Gastroesophageal sphincter (tissue), 4 donors: ENCODE measurements around the gene SOCS3. TPM values are rescaled to one million over a fixed set of nuclear protein-coding genes. Genes with fewer than 3 reads are reported as not detected.
A peak's percentile ranks its signal among the peaks of the same experiment; 100 is the strongest.

Experiments used
- ATAC-seq: fragments of 150-250 bp; one replicate; pipeline ENCODE4 v1.9.1; 2016; ENCODE audit warnings: mild to moderate bottlenecking, moderate library complexity
- H3K27ac ChIP-seq, 4 donors: fragments of 200-600 bp; sonication (generic) in 3 of 4; 1 replicate in 3 of 4; 2 replicates in 1 of 4; pipeline ENCODE4 v1.5.1; 2016 to 2019
- H3K27me3 ChIP-seq: fragments of 200-600 bp; sonication (generic); one replicate; pipeline ENCODE4 v1.5.1; 2019
- H3K36me3 ChIP-seq, 2 donors: fragments of 200-600 bp; sonication (generic); one replicate each; pipeline ENCODE4 v1.5.1; 2019; ENCODE audit warnings: control low read depth in 1 of 2
- H3K4me1 ChIP-seq, 3 donors: fragments of 200-600 bp; sonication (generic); 1 replicate in 2 of 3; 2 replicates in 1 of 3; pipeline ENCODE4 v1.5.1; 2016 to 2019; ENCODE audit warnings: control low read depth in 2 of 3
- H3K4me3 ChIP-seq, 2 donors: fragments of 200-600 bp; sonication (generic); one replicate each; pipeline ENCODE4 v1.5.1; 2019; ENCODE audit warnings: mild to moderate bottlenecking in 1 of 2, moderate library complexity in 1 of 2
- H3K9me3 ChIP-seq, 3 donors: fragments of 200-600 bp; sonication (generic); one replicate each; pipeline ENCODE4 v1.5.1; 2017 to 2019; ENCODE audit warnings: control low read depth in 2 of 3
- CTCF ChIP-seq, 4 experiments: fragments of 200-600 bp in 2 of 4; fragments of 450-650 bp in 2 of 4; sonication (generic) in 1 of 4; IDR thresholded peaks; one replicate each; pipeline ENCODE4 v1.5.1; 2017 to 2019; ENCODE audit warnings: antibody characterized with exemption in 4 of 4, mild to moderate bottlenecking in 2 of 4, moderate library complexity in 2 of 4
- EP300 ChIP-seq: sonication (generic); formaldehyde crosslinking; IDR thresholded peaks from one replicate; pipeline ENCODE4 v1.6.1; 2017; ENCODE audit warnings: antibody characterized with exemption, mild to moderate bottlenecking
- POLR2A ChIP-seq, 2 donors: fragments of 450-650 bp; IDR thresholded peaks; one replicate each; pipeline ENCODE4 v1.6.1; 2017; ENCODE audit warnings: antibody characterized with exemption in 2 of 2, mild to moderate bottlenecking in 2 of 2, moderate library complexity in 1 of 2
- POLR2AphosphoS5 ChIP-seq: sonication (generic); formaldehyde crosslinking; IDR thresholded peaks from one replicate; pipeline ENCODE4 v1.6.1; 2017; ENCODE audit warnings: antibody characterized with exemption
- WGBS, 2 donors: methylation state at CpG; one replicate each; pipeline ENCODE4 v1.1.5; 2018; ENCODE audit warnings: low coverage in 1 of 2; 5-methylcytosine and 5-hydroxymethylcytosine counted together
- total RNA-seq, 4 donors: library from RNA; depleted of rRNA; stranded (reverse); fragments of >200 nt; gene quantifications; one replicate each; pipeline ENCODE4 v1.1.0, GENCODE V29; 2016

Gene SOCS3
- total RNA-seq, 4 donors from 2014 or later = 11.5 to 423 (median 38.2) TPM

- no peaks in the 10 kb centered on the region for H3K36me3 ChIP-seq
- H3K4me1 ChIP-seq = peaks cover 0 to 54% (median 39%) of the 10 kb centered on the region in 3 donors
- no peak for ATAC-seq
- no peak for TF ChIP-seq CTCF (IDR thresholded peaks at IDR 0.05)
- no peak for TF ChIP-seq EP300
- peak; percentile 36 for TF ChIP-seq POLR2AphosphoS5
- TF ChIP-seq POLR2A (IDR thresholded peaks at IDR 0.05) = no peak
- peak overlapping the region in 3 of 4 donors; percentile 84 to 91 (median 86) for H3K27ac ChIP-seq
- no peaks in the 10 kb centered on the region for H3K9me3 ChIP-seq
- H3K4me3 ChIP-seq = no peak overlapping the region
- no peaks in the 10 kb centered on the region for H3K27me3 ChIP-seq
- WGBS, 2 donors = 50 to 58% methylated on average over 6 to 19 of the region's 20 CpGs
Measured at GRCh38 chr17:78316867-78317789, 42.7 kb downstream of the SOCS3 start.

GRCh38 chr17:78316115-78316866 is 43.6 kb downstream of the SOCS3 start:
- peaks cover 0 to 52% (median 39%) of the 10 kb centered on the region in 3 donors for H3K4me1 ChIP-seq
- H3K27ac ChIP-seq = peak overlapping the region; percentile 10 to 91 (median 85)
- TF ChIP-seq CTCF (IDR thresholded peaks at IDR 0.05) = peak in 1 of 4 experiments; percentile 8
- no peak for TF ChIP-seq POLR2AphosphoS5
- no peak for ATAC-seq
- WGBS, 2 donors = 72% methylated on average over 4 of the region's 22 CpGs; no CpG with 5 or more reads in 1 of the 2 donors
- no peaks in the 10 kb centered on the region for H3K27me3 ChIP-seq
- no peaks in the 10 kb centered on the region for H3K36me3 ChIP-seq
- no peaks in the 10 kb centered on the region for H3K9me3 ChIP-seq
- H3K4me3 ChIP-seq = peak overlapping the region in 1 of 2 donors; percentile 18

- peak overlapping the region in 1 of 2 donors; percentile 18 for H3K4me3 ChIP-seq
- peak; percentile 78 for ATAC-seq
- WGBS, 2 donors = 3 to 17% methylated on average over 3 to 11 of the region's 12 CpGs
Measured at GRCh38 chr17:78315355-78316114, 44.3 kb downstream of the SOCS3 start.

GRCh38 chr17:78314683-78315354 is 45.1 kb downstream of the SOCS3 start:
- no peaks in the 10 kb centered on the region for H3K27me3 ChIP-seq
- H3K27ac ChIP-seq = peak overlapping the region; percentile 18 to 91 (median 85)
- no peaks in the 10 kb centered on the region for H3K36me3 ChIP-seq
- no peaks in the 10 kb centered on the region for H3K9me3 ChIP-seq
- 68 to 82% methylated on average over 3 to 7 of the region's 12 CpGs for WGBS, 2 donors
- no peak for TF ChIP-seq POLR2AphosphoS5
- TF ChIP-seq EP300 = no peak
- TF ChIP-seq POLR2A (IDR thresholded peaks at IDR 0.05) = no peak
- no peak for TF ChIP-seq CTCF (IDR thresholded peaks at IDR 0.05)
- peak overlapping the region in 1 of 2 donors; percentile 64 for H3K4me3 ChIP-seq
- H3K4me1 ChIP-seq = peaks cover 0 to 52% (median 39%) of the 10 kb centered on the region in 3 donors
- ATAC-seq = no peak

More at GRCh38 chr17:78315355-78316114, 44.3 kb downstream of the SOCS3 start:
- Histone ChIP-seq H3K27ac (peak overlapping the region; percentile 10 to 91 (median 85)), H3K27me3 (no peaks in the 10 kb centered on the region), H3K4me1 (peaks cover 0 to 52% (median 39%) of the 10 kb centered on the region in 3 donors), H3K36me3 (no peaks in the 10 kb centered on the region), H3K9me3 (no peaks in the 10 kb centered on the region)
- peak; percentile 94 for TF ChIP-seq POLR2AphosphoS5
- no peak for TF ChIP-seq EP300
